Mucosa of stomach (tissue), 1 donor: ENCODE measurements around the gene ADAM12.
"Not testable (repeated sequence)": the region's sequence is repeated elsewhere in the genome, so short reads cannot be mapped to it uniquely, and the experiment has no call there.

ENCODE experiments used
- H3K27me3 ChIP-seq: one replicate; pipeline ENCODE4 v1.7.0; 2013; ENCODE audit warnings: mild to moderate bottlenecking, low read length; ENCODE audit not compliant: control insufficient read depth, insufficient read depth
- H3K36me3 ChIP-seq: one replicate; pipeline ENCODE4 v1.7.0; 2013; ENCODE audit warnings: low read length; ENCODE audit not compliant: control insufficient read depth, insufficient read depth
- H3K4me1 ChIP-seq: one replicate; pipeline ENCODE4 v1.7.0; 2013; ENCODE audit warnings: mild to moderate bottlenecking, low read length; ENCODE audit not compliant: control insufficient read depth, insufficient read depth
- H3K4me3 ChIP-seq: one replicate; pipeline ENCODE4 v1.7.0; 2013; ENCODE audit warnings: low read length
- H3K9ac ChIP-seq: one replicate; pipeline ENCODE4 v1.7.0; 2013; ENCODE audit warnings: mild to moderate bottlenecking, low read length, moderate library complexity
- H3K9me3 ChIP-seq: one replicate; pipeline ENCODE4 v1.7.0; 2013; ENCODE audit warnings: mild to moderate bottlenecking, low read length, moderate library complexity; ENCODE audit not compliant: control insufficient read depth
- donor health status: Pancreatic carcinoma.

The ADAM12 gene

GRCh38 chr10:126246396-126246795 is 141.9 kb downstream of the ADAM12 start:
- not testable (repeated sequence) for H3K27me3 ChIP-seq, H3K9me3 ChIP-seq, H3K4me1 ChIP-seq, H3K36me3 ChIP-seq, H3K4me3 ChIP-seq, H3K9ac ChIP-seq

- no peaks in the 10 kb centered on the region for H3K4me1 ChIP-seq
- H3K27me3 ChIP-seq = no peaks in the 10 kb centered on the region
- H3K9me3 ChIP-seq = no peaks in the 10 kb centered on the region
- no peak overlapping the region for H3K9ac ChIP-seq
- no peak overlapping the region for H3K4me3 ChIP-seq
- H3K36me3 ChIP-seq = no peaks in the 10 kb centered on the region
Observed at GRCh38 chr10:126245501-126245900, 142.8 kb downstream of the ADAM12 start.

- Histone ChIP-seq H3K36me3 (no peaks in the 10 kb centered on the region), H3K4me1 (no peaks in the 10 kb centered on the region), H3K9ac (no peak overlapping the region), H3K4me3 (no peak overlapping the region), H3K9me3 (no peaks in the 10 kb centered on the region), H3K27me3 (no peaks in the 10 kb centered on the region)
Observed at GRCh38 chr10:126243971-126244370, 144.3 kb downstream of the ADAM12 start.

GRCh38 chr10:126243306-126243705 is 145.0 kb downstream of the ADAM12 start:
- Histone ChIP-seq H3K4me3 (no peak overlapping the region), H3K9ac (no peak overlapping the region), H3K27me3 (no peaks in the 10 kb centered on the region), H3K9me3 (no peaks in the 10 kb centered on the region), H3K36me3 (no peaks in the 10 kb centered on the region), H3K4me1 (no peaks in the 10 kb centered on the region)

- Histone ChIP-seq H3K36me3 (no peaks in the 10 kb centered on the region), H3K27me3 (no peaks in the 10 kb centered on the region), H3K9ac (no peak overlapping the region), H3K9me3 (no peaks in the 10 kb centered on the region), H3K4me1 (no peaks in the 10 kb centered on the region), H3K4me3 (no peak overlapping the region)
Observed at GRCh38 chr10:126242397-126243260, 145.6 kb downstream of the ADAM12 start.

- Histone ChIP-seq H3K4me1 (no peaks in the 10 kb centered on the region), H3K9me3 (no peaks in the 10 kb centered on the region), H3K27me3 (no peaks in the 10 kb centered on the region), H3K9ac (no peak overlapping the region), H3K36me3 (no peaks in the 10 kb centered on the region), H3K4me3 (no peak overlapping the region)
Observed at GRCh38 chr10:126240483-126240882, 147.8 kb downstream of the ADAM12 start.

- Histone ChIP-seq H3K27me3 (no peaks in the 10 kb centered on the region), H3K9me3 (no peaks in the 10 kb centered on the region), H3K4me3 (no peak overlapping the region), H3K9ac (no peak overlapping the region), H3K36me3 (no peaks in the 10 kb centered on the region), H3K4me1 (no peaks in the 10 kb centered on the region)
Observed at GRCh38 chr10:126239844-126240243, 148.4 kb downstream of the ADAM12 start.

- Histone ChIP-seq H3K9ac (no peak overlapping the region), H3K36me3 (no peaks in the 10 kb centered on the region), H3K4me3 (no peak overlapping the region), H3K9me3 (no peaks in the 10 kb centered on the region), H3K27me3 (no peaks in the 10 kb centered on the region), H3K4me1 (no peaks in the 10 kb centered on the region)
Observed at GRCh38 chr10:126235979-126236851, 152.1 kb downstream of the ADAM12 start.

GRCh38 chr10:126235091-126235978 is 152.9 kb downstream of the ADAM12 start:
- no peak overlapping the region for H3K4me3 ChIP-seq

GRCh38 chr10:126234630-126235029 is 153.6 kb downstream of the ADAM12 start:
- Histone ChIP-seq H3K9me3 (no peaks in the 10 kb centered on the region), H3K27me3 (no peaks in the 10 kb centered on the region)

More at GRCh38 chr10:126235091-126235978, 152.9 kb downstream of the ADAM12 start:
- H3K9ac ChIP-seq = no peak overlapping the region
- H3K9me3 ChIP-seq = no peaks in the 10 kb centered on the region
- H3K4me1 ChIP-seq = no peaks in the 10 kb centered on the region
- no peaks in the 10 kb centered on the region for H3K27me3 ChIP-seq
- H3K36me3 ChIP-seq = no peaks in the 10 kb centered on the region

GRCh38 chr10:126233182-126234148 is 154.8 kb downstream of the ADAM12 start:
- Histone ChIP-seq H3K27me3 (no peaks in the 10 kb centered on the region), H3K9me3 (no peaks in the 10 kb centered on the region), H3K36me3 (no peaks in the 10 kb centered on the region), H3K4me1 (no peaks in the 10 kb centered on the region), H3K9ac (no peak overlapping the region), H3K4me3 (no peak overlapping the region)

More at GRCh38 chr10:126234630-126235029, 153.6 kb downstream of the ADAM12 start:
- H3K9ac ChIP-seq = no peak overlapping the region
- no peaks in the 10 kb centered on the region for H3K36me3 ChIP-seq
- no peak overlapping the region for H3K4me3 ChIP-seq
- no peaks in the 10 kb centered on the region for H3K4me1 ChIP-seq
